NCI-H446 treated with DMSO at 0.1 percent for 48 hours (cell line): Measurements from ENCODE around the gene SPRED2.

Experiments
- DNase-seq: peaks from one replicate; lab custom pipeline; 2025; lab: John Stamatoyannopoulos, UW

Gene SPRED2

DNA sequence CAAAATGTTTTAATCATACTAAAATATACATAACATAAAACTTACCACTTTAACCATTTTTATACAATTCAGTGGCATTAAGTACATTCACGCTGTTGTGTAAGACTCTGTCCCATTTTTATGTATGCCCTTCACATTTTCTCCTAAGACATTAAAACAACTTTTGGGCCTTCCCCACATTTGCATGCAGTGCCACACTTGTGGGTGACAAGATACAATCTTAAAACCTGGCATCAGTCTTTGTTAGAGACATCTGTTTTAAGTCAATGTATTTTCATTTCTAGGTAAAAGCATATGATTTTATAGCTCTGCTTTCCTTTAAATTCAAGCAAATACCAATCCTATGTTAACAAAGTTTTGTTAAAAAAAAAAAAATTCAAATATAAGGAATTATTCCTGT is 17.3 kb downstream of the SPRED2 start:
- no peak for DNase-seq

GRCh38 chr2:65413610-65414009 is 18.8 kb downstream of the SPRED2 start:
- DNase-seq, result no peak

- no peak for DNase-seq
Measured at GRCh38 chr2:65413106-65413505, 19.3 kb downstream of the SPRED2 start.

- no peak for DNase-seq
Measured at GRCh38 chr2:65411056-65411795, 21.2 kb downstream of the SPRED2 start.

- no peak for DNase-seq
Measured at GRCh38 chr2:65409045-65409444, 23.4 kb downstream of the SPRED2 start.

- DNase-seq, result no peak
Measured at GRCh38 chr2:65407240-65407639, 25.2 kb downstream of the SPRED2 start.

DNA sequence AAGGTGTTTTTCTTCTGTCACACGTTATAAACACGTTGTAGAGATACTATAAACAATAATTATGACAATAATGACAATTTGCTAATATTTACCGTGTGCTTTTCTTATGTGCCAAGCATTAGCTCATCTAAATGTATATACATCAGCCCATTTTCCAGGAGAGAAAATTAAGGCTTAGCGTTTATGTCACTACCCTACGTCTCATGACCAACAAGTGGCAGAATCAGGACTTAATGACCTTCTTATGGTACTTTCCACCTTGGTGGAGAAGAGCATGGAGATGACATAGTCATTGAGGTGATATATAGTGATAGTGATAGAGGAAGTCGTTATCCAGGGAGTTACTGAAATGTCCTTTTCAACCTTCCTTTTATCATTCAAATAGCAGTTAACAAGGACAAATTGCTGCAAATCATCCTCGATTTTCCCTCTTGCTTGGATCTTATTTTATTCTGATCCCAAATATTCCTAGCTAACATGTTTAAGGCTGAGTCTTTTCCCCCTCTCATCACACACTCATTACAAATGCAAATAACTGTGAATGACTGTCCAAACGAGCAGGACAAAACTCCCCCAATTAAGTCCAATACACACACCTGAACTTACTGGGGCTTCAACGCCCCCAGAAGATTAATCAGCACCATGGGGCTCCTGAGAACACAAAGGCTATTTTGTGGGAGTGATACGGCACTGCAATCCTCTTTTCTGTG is 27.3 kb downstream of the SPRED2 start:
- no peak for DNase-seq

GRCh38 chr2:65403529-65403915 is 28.9 kb downstream of the SPRED2 start:
- DNase-seq, result no peak

DNA sequence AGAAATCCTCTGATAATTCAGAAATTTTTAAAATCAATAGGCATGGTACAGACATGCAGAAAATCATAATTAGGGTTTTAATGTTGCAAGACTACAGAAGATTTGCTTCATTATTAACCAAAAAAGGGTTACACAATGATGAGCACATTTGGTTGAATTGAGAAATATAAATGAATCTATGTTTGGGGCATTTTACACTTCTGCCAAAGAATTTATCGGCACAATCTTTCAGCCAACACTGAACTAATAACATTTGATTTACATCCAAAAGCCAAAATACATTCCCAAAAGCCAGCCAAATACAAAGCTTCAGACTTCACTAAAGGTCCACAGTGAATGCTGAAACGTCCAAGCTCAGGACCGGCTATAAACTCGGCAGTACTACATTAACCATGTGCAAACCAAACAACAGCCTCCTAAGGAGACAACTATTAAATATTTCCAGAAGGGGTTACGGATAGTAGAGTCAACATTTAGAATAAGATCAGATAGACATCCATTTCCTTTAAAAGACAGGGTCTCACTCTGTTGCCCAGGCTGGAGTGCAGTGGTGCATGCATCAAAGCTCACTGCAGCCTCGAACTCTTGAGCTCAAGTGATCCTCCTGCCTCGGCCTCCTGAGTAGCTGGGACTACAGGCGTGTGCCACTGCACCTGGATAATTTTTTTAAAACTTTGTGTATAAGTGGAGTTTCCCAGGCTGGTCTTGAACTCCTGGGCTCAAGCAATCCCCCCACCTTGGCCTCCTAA is 29.4 kb downstream of the SPRED2 start:
- DNase-seq, result no peak

DNA sequence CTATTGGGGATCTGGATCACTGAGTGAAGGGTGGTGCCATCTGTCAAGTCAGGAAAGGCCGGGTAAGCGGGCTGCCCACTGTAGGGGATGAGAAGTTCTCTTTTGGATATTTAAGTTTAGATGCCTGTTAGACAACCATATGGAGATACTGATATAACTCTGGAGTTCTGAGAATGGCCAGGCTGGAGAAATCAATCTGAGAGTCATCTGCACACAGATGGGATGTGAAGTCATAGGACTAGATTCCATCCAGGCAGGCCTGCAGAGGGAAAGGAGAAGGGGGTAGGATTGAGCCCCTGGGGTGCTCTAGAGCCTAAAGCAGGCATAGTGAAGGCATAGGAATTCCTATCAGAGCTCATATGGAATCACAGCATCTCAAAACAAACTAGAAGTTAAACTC is 30.1 kb downstream of the SPRED2 start:
- peak; percentile 51 for DNase-seq

DNA sequence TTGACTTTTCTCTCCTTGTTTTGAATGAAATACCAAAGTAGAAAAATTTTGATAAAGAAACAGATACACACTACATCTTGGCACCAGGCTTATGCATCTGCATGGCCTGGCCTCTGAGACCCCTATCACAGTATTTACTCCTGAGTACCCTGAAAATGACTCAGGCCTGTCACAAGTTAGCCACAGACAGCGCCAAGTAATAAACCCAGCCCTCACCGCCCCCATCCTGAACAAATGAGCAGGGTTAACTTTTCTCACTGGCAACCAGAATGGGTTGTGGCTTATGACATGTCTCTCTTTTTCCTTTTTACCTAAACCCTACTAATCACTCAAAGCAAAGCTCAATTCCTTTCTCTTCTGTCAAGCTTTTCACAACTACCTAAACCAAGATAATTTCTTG is 35.3 kb downstream of the SPRED2 start:
- DNase-seq, result no peak

- no peak for DNase-seq
Measured at GRCh38 chr2:65396348-65397026, 35.9 kb downstream of the SPRED2 start.

- DNase-seq, result no peak
Measured at GRCh38 chr2:65395621-65396347, 36.6 kb downstream of the SPRED2 start.

DNA sequence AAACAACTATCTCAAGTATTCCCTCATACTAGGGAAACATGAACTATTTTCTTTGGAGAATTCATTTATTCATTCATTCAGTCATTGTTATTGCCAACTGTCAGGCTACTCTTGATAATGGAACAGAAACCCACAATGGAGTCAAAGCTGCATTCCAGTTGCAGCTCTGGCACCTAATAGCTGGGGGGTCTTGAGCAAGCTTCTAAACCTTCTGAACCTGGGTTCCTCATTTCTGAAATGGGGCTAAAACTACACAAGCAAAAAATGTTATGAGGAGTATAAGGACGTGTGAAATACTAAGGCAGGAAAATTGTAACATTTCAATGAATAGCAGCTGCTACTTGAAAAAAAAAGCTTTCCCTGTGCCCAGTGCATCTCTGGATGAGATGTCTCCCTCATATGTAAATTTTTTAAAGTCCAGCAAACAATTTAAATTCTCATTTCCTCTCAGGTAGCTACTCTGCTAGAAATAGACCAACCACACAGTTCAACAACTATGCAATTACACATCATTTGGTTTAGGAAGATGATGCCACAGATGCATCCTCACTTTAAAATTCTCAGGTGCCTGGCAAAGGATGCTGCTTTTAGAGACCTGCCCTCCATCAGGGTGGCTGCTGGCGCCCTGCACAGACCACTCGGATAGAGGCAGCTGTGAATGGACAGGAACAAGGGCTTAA is 38.5 kb downstream of the SPRED2 start:
- no peak for DNase-seq

- DNase-seq, result no peak
Measured at GRCh38 chr2:65393046-65393445, 39.4 kb downstream of the SPRED2 start.

DNA sequence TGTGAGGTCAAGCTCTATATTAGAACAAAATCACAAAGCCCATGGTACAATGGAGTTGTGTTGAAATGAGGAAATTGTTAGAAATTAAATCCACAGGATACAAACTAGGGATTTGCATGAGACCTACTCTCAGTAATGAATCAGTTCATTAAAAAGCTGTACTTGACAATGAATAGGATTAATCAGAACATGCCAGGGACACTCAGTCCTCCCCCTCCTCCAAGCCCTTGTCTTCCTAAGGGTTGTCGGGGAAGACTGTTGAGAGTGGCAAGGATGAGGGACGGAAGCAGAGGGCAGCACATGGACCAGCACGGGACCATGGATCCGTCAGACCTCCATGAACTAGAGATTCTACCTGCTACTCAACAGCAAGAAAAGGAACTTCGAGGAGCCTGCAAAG is 39.8 kb downstream of the SPRED2 start:
- no peak for DNase-seq

DNA sequence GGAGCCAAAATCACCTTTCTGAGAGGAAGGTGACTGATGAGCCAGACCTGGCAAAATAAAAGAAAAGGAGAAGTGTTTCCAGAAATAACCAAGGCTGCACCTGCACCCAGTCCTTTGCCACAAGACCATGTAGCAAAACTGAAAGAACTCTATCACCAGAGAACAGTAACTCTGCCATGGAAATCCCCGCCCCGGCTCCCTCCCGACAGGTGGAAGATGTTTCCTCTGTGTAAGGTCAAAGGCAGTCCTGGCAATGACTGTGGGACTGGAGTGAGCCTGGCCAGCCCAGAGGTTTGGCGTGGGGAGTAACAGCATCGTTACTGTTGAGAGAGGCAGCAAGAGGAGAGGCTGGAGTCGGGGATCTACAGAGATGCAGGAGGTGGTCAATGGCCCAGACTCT is 42.3 kb downstream of the SPRED2 start:
- DNase-seq, result no peak

- no peak for DNase-seq
Measured at GRCh38 chr2:65389476-65389875, 42.9 kb downstream of the SPRED2 start.

DNA sequence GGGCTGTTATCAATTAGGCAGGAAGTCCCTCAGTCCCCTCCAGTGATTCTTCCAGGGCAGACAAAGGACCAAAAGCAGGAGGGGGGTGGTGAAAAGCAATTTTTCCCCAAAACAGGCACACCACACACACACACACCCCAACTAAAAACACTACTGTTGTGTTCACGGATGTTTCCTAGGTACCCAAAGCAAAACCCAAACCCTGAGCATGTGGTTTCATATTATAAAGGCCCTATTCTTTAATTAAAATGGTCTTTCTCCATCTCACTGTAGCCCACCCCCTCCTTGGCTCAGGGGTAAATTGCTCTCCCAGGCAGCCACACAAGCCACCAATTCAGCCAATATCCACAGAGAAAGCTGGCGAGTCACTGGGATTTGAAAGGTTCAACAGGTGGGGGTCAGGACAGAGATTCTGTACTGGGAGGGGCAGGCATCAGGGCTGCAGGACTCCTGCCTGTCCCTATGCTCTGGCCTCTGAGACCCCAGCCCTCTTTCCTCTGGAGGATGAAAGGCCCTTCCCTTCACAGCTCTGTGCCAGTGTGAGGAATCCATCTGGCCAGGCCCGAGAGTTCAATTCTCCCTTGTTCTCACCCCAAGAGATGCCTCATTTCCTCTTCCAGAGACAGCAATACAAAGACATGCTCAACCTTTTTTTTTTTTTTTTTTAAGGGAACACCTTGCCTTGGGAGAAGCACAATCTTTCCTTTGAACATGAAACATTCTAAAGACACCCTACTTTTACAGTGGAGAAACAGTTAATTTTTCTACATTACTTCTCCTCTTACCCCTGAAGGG is 43.6 kb downstream of the SPRED2 start:
- DNase-seq, result no peak

- no peak for DNase-seq
Measured at GRCh38 chr2:65388051-65388531, 44.3 kb downstream of the SPRED2 start.
